Suprapubic skin (tissue), 4 donors: Measurements from ENCODE around the gene EPHA2.

Source experiments
- EP300 ChIP-seq: sonication (generic); formaldehyde crosslinking; IDR thresholded peaks from one replicate; pipeline ENCODE4 v1.6.1; 2017; ENCODE audit warnings: antibody characterized with exemption
- POLR2A ChIP-seq, 2 donors: fragments of 450-650 bp; IDR thresholded peaks; one replicate each; pipeline ENCODE4 v1.6.1; 2017; ENCODE audit warnings: antibody characterized with exemption in 2 of 2, mild to moderate bottlenecking in 2 of 2, moderate library complexity in 2 of 2
- POLR2AphosphoS5 ChIP-seq, 3 donors: sonication (generic); formaldehyde crosslinking; IDR thresholded peaks; one replicate each; pipeline ENCODE4 v1.6.1; 2017; ENCODE audit warnings: antibody characterized with exemption in 3 of 3
- TF ChIP-seq, protein P1 (sequence below), 2 donors: fragments of 200-600 bp in 1 of 2; fragments of 450-650 bp in 1 of 2; sonication (generic) in 1 of 2; IDR thresholded peaks; one replicate each; pipeline ENCODE4 v1.5.1; 2016 to 2019; ENCODE audit warnings: antibody characterized with exemption in 2 of 2, mild to moderate bottlenecking in 1 of 2, moderate library complexity in 1 of 2

DNA sequence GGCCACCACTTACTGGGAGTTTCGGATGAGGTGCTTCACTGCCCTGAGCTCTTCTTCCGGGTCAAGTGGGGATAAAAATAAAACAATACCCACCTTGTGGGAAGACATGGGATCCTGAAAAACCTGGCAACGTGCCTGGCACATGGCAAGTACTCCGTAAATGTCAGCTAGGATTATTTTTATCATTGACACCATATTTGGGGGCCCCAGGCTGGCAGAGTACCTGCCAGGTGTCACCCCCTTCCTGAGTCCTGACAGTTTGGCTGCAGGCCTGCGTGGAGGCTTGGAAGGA lies 9.2 kb upstream of the EPHA2 start:
- TF ChIP-seq, protein P1, sequence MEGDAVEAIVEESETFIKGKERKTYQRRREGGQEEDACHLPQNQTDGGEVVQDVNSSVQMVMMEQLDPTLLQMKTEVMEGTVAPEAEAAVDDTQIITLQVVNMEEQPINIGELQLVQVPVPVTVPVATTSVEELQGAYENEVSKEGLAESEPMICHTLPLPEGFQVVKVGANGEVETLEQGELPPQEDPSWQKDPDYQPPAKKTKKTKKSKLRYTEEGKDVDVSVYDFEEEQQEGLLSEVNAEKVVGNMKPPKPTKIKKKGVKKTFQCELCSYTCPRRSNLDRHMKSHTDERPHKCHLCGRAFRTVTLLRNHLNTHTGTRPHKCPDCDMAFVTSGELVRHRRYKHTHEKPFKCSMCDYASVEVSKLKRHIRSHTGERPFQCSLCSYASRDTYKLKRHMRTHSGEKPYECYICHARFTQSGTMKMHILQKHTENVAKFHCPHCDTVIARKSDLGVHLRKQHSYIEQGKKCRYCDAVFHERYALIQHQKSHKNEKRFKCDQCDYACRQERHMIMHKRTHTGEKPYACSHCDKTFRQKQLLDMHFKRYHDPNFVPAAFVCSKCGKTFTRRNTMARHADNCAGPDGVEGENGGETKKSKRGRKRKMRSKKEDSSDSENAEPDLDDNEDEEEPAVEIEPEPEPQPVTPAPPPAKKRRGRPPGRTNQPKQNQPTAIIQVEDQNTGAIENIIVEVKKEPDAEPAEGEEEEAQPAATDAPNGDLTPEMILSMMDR (IDR thresholded peaks at IDR 0.05), result no peak
- TF ChIP-seq POLR2A (IDR thresholded peaks at IDR 0.05), result no peak
- no peak for TF ChIP-seq EP300
- no peak for TF ChIP-seq POLR2AphosphoS5 (IDR thresholded peaks at IDR 0.05)
